Tibial nerve (tissue), 4 donors: ENCODE measurements around the gene LATS2. TPM values are rescaled to one million over a fixed set of nuclear protein-coding genes. Genes with fewer than 3 reads are reported as not detected.
A peak's percentile ranks its signal among the peaks of the same experiment; 100 is the strongest.

Experiments used
- DNase-seq, 2 donors: peaks; one replicate each; pipeline ENCODE4 v3.0.0-alpha.2; 2019; ENCODE audit warnings: low spot score in 2 of 2
- H3K27ac ChIP-seq, 4 donors: fragments of 200-600 bp; sonication (generic) in 3 of 4; one replicate each; pipeline ENCODE4 v1.5.1; 2017 to 2019; ENCODE audit warnings: mild to moderate bottlenecking in 1 of 4
- H3K27me3 ChIP-seq, 2 donors: fragments of 200-600 bp; sonication (generic) in 1 of 2; one replicate each; pipeline versions ENCODE4 v1.5.1 to v1.6.0; 2017 to 2019
- H3K36me3 ChIP-seq, 3 donors: fragments of 200-600 bp; sonication (generic); one replicate each; pipeline ENCODE4 v1.5.1; 2018 to 2019
- H3K4me1 ChIP-seq, 4 donors: fragments of 200-600 bp; sonication (generic) in 3 of 4; one replicate each; pipeline ENCODE4 v1.5.1; 2017 to 2019
- H3K4me3 ChIP-seq, 4 donors: fragments of 200-600 bp; sonication (generic) in 3 of 4; one replicate each; pipeline ENCODE4 v1.5.1; 2017 to 2019; ENCODE audit warnings: mild to moderate bottlenecking in 1 of 4, moderate library complexity in 1 of 4
- H3K9me3 ChIP-seq, 4 donors: fragments of 200-600 bp; sonication (generic) in 3 of 4; one replicate each; pipeline ENCODE4 v1.5.1; 2017 to 2019
- CTCF ChIP-seq, 5 experiments: fragments of 200-600 bp in 3 of 5; fragments of 450-650 bp in 2 of 5; sonication (generic) in 3 of 5; IDR thresholded peaks; one replicate each; pipeline ENCODE4 v1.5.1; 2016 to 2019; ENCODE audit warnings: antibody characterized with exemption in 5 of 5, mild to moderate bottlenecking in 3 of 5, moderate library complexity in 2 of 5
- EP300 ChIP-seq, 2 donors: sonication (generic); formaldehyde crosslinking; IDR thresholded peaks; one replicate each; pipeline ENCODE4 v1.6.1; 2017; ENCODE audit warnings: antibody characterized with exemption in 2 of 2, mild to moderate bottlenecking in 1 of 2
- POLR2A ChIP-seq, 2 donors: fragments of 450-650 bp; IDR thresholded peaks; one replicate each; pipeline ENCODE4 v1.6.1; 2017; ENCODE audit warnings: antibody characterized with exemption in 2 of 2, mild to moderate bottlenecking in 2 of 2, moderate library complexity in 2 of 2
- WGBS, 2 donors: methylation state at CpG; one replicate each; pipeline ENCODE4 v1.1.5; 2018; 5-methylcytosine and 5-hydroxymethylcytosine counted together
- total RNA-seq, 4 donors: library from RNA; depleted of rRNA; stranded (reverse); fragments of >200 nt; gene quantifications; one replicate each; pipeline ENCODE4 v1.1.0, GENCODE V29; 2016

LATS2 gene
- total RNA-seq, 4 donors from 2014 or later = 40.2 to 49.4 (median 42.3) TPM

- 3% methylated on average over 30 to 54 of the region's 64 CpGs for WGBS, 2 donors
- TF ChIP-seq CTCF (IDR thresholded peaks at IDR 0.05) (no peak), POLR2A (IDR thresholded peaks at IDR 0.05) (no peak), EP300 (IDR thresholded peaks at IDR 0.05) (peak in 1 of 2 donors; percentile 21)
- no peaks in the 10 kb centered on the region for H3K9me3 ChIP-seq
- H3K27me3 ChIP-seq = no peaks in the 10 kb centered on the region
- H3K4me3 ChIP-seq = peak overlapping the region; percentile 36 to 67 (median 52)
- DNase-seq = peak in 1 of 2 donors; percentile 28
- H3K27ac ChIP-seq = peak overlapping the region; percentile 21 to 93 (median 76)
- H3K4me1 ChIP-seq = peaks cover 0 to 51% (median 11%) of the 10 kb centered on the region in 4 donors
- no peaks in the 10 kb centered on the region for H3K36me3 ChIP-seq
Observed at GRCh38 chr13:21075379-21076249, 14.2 kb upstream of the LATS2 start.

GRCh38 chr13:21075011-21075378 is 13.6 kb upstream of the LATS2 start:
- Histone ChIP-seq H3K4me3 (peak overlapping the region; percentile 36 to 67 (median 52)), H3K36me3 (no peaks in the 10 kb centered on the region), H3K4me1 (peaks cover 0 to 51% (median 11%) of the 10 kb centered on the region in 4 donors), H3K27ac (peak overlapping the region; percentile 21 to 93 (median 76)), H3K9me3 (no peaks in the 10 kb centered on the region), H3K27me3 (no peaks in the 10 kb centered on the region)
- TF ChIP-seq POLR2A (IDR thresholded peaks at IDR 0.05) = no peak
- no peak for TF ChIP-seq EP300 (IDR thresholded peaks at IDR 0.05)
- TF ChIP-seq CTCF (IDR thresholded peaks at IDR 0.05) = no peak
- DNase-seq = peak in 1 of 2 donors; percentile 22
- WGBS, 2 donors = 17 to 19% methylated on average over 9 of the region's 9 CpGs

- no peak for TF ChIP-seq POLR2A (IDR thresholded peaks at IDR 0.05)
- no peak for TF ChIP-seq CTCF (IDR thresholded peaks at IDR 0.05)
- peak in 1 of 2 donors; percentile 36 for TF ChIP-seq EP300 (IDR thresholded peaks at IDR 0.05)
- WGBS, 2 donors = 25 to 32% methylated on average over 10 of the region's 10 CpGs
Observed at GRCh38 chr13:21074546-21074945, 13.2 kb upstream of the LATS2 start.

GRCh38 chr13:21071924-21072323 is 10.5 kb upstream of the LATS2 start:
- no peak for DNase-seq
- Histone ChIP-seq H3K9me3 (no peaks in the 10 kb centered on the region), H3K4me3 (no peak overlapping the region), H3K27ac (peak overlapping the region in 2 of 4 donors; percentile 66 to 70), H3K36me3 (no peaks in the 10 kb centered on the region), H3K4me1 (peaks cover 0 to 49% (median 9%) of the 10 kb centered on the region in 4 donors), H3K27me3 (no peaks in the 10 kb centered on the region)
- TF ChIP-seq CTCF (IDR thresholded peaks at IDR 0.05) = no peak
- no peak for TF ChIP-seq EP300 (IDR thresholded peaks at IDR 0.05)
- TF ChIP-seq POLR2A (IDR thresholded peaks at IDR 0.05) = no peak

More at GRCh38 chr13:21074546-21074945, 13.2 kb upstream of the LATS2 start:
- H3K9me3 ChIP-seq = no peaks in the 10 kb centered on the region
- peaks cover 0 to 50% (median 11%) of the 10 kb centered on the region in 4 donors for H3K4me1 ChIP-seq
- H3K27me3 ChIP-seq = no peaks in the 10 kb centered on the region
- H3K36me3 ChIP-seq = no peaks in the 10 kb centered on the region
- DNase-seq = no peak
- peak overlapping the region in 2 of 4 donors; percentile 62 to 67 for H3K4me3 ChIP-seq
- H3K27ac ChIP-seq = peak overlapping the region; percentile 21 to 93 (median 76)

- Histone ChIP-seq H3K27ac (peak overlapping the region in 2 of 4 donors; percentile 66 to 70), H3K4me1 (peaks cover 0 to 43% (median 9%) of the 10 kb centered on the region in 4 donors), H3K27me3 (no peaks in the 10 kb centered on the region), H3K36me3 (no peaks in the 10 kb centered on the region), H3K4me3 (no peak overlapping the region), H3K9me3 (no peaks in the 10 kb centered on the region)
- DNase-seq = no peak
- no peak for TF ChIP-seq EP300 (IDR thresholded peaks at IDR 0.05)
- WGBS, 2 donors = 80 to 83% methylated on average over 4 of the region's 4 CpGs
Observed at GRCh38 chr13:21071015-21071414, 9.6 kb upstream of the LATS2 start.
